Neural progenitor cell (in vitro differentiated cells): ENCODE results near the gene RAB13. TPM values are rescaled to one million over a fixed set of nuclear protein-coding genes. Genes with fewer than 3 reads are reported as not detected.

Source experiments
- DNase-seq: peaks from one replicate; pipeline ENCODE4 v3.0.0-alpha.2; 2016; ENCODE audit warnings: low spot score
- H2AFZ ChIP-seq: fragments of 200-600 bp; sonication (generic); replicated peaks from 2 replicates; pipeline ENCODE4 v1.6.1; 2016; ENCODE audit warnings: antibody characterized with exemption
- H3F3A ChIP-seq: fragments of 200-600 bp; sonication (generic); 2 replicates; pipeline ENCODE4 v1.6.1; 2016; ENCODE audit warnings: antibody characterized with exemption, low read depth
- H3K27ac ChIP-seq: fragments of 200-600 bp; sonication (generic); 2 replicates; pipeline ENCODE4 v1.5.1; 2016; ENCODE audit warnings: mild to moderate bottlenecking
- H3K27me3 ChIP-seq: fragments of 200-600 bp; sonication (generic); 2 replicates; pipeline ENCODE4 v1.6.1; 2016; ENCODE audit warnings: mild to moderate bottlenecking, moderate library complexity
- H3K36me3 ChIP-seq: fragments of 200-600 bp; sonication (generic); 2 replicates; pipeline ENCODE4 v1.5.1; 2016
- H3K4me1 ChIP-seq: fragments of 200-600 bp; sonication (generic); 2 replicates; pipeline ENCODE4 v1.6.1; 2016; ENCODE audit warnings: mixed run types
- H3K4me2 ChIP-seq: fragments of 200-600 bp; sonication (generic); 2 replicates; pipeline ENCODE4 v1.6.1; 2016
- H3K4me3 ChIP-seq: fragments of 200-600 bp; sonication (generic); 2 replicates; pipeline ENCODE4 v1.5.1; 2016
- H3K79me2 ChIP-seq: fragments of 200-600 bp; sonication (generic); 2 replicates; pipeline ENCODE4 v1.6.1; 2016; ENCODE audit warnings: low read depth
- H3K9ac ChIP-seq: fragments of 200-600 bp; sonication (generic); 2 replicates; pipeline ENCODE4 v1.6.1; 2016
- H3K9me3 ChIP-seq: fragments of 200-600 bp; sonication (generic); 2 replicates; pipeline ENCODE4 v1.5.1; 2016; ENCODE audit warnings: low read depth
- H4K20me1 ChIP-seq: fragments of 200-600 bp; sonication (generic); 2 replicates; pipeline ENCODE4 v1.6.1; 2016; ENCODE audit warnings: low read depth
- H3K27ac Mint-ChIP-seq: 3 replicates; pipeline ENCODE4 v1.8.0; 2021; ENCODE audit warnings: mixed read lengths
- H3K27me3 Mint-ChIP-seq: 2 replicates; pipeline ENCODE4 v1.8.0; 2022; ENCODE audit warnings: low read depth, mild to moderate bottlenecking, inconsistent platforms, moderate library complexity, mixed read lengths; ENCODE audit not compliant: insufficient read depth
- H3K36me3 Mint-ChIP-seq: 3 replicates; pipeline ENCODE4 v1.8.0; 2021; ENCODE audit warnings: mixed read lengths
- H3K4me1 Mint-ChIP-seq: 3 replicates; pipeline ENCODE4 v1.8.0; 2021; ENCODE audit warnings: mixed read lengths
- H3K4me3 Mint-ChIP-seq: 3 replicates; pipeline ENCODE4 v1.8.0; 2021; ENCODE audit warnings: mild to moderate bottlenecking, moderate library complexity, mixed read lengths
- H3K9me3 Mint-ChIP-seq: 3 replicates; pipeline ENCODE4 v1.8.0; 2020; ENCODE audit warnings: mixed read lengths
- CTCF ChIP-seq: fragments of 200-600 bp; sonication (generic); IDR thresholded peaks from 2 replicates; pipeline ENCODE4 v1.5.1; 2017; ENCODE audit warnings: antibody characterized with exemption, mild to moderate bottlenecking
- EZH2 ChIP-seq: fragments of 200-600 bp; sonication (generic); IDR thresholded peaks from 2 replicates; pipeline ENCODE4 v1.6.1; 2017; ENCODE audit warnings: antibody characterized with exemption, mild to moderate bottlenecking, moderate library complexity
- EZH2phosphoT487 ChIP-seq: fragments of 200-600 bp; sonication (generic); IDR thresholded peaks from 2 replicates; pipeline ENCODE4 v1.6.1; 2017; ENCODE audit warnings: antibody characterized with exemption
- total RNA-seq: library from RNA; depleted of rRNA; stranded (reverse); fragments of >200 nt; gene quantifications from 2 replicates; pipeline ENCODE4 v1.2.3, GENCODE V29; 2015; ENCODE audit warnings: low replicate concordance

Gene RAB13
- total RNA-seq, 1 donor from 2014 or later = 14.3 TPM

GRCh38 chr1:153962088-153963029, 23.8 kb downstream of the RAB13 start:
- Mint-ChIP-seq H3K4me3 (peak overlapping the region; percentile 88), H3K27ac (peak overlapping the region; percentile 97), H3K27me3 (peaks cover 9% of the 10 kb centered on the region), H3K9me3 (no peaks in the 10 kb centered on the region), H3K36me3 (peaks cover 19% of the 10 kb centered on the region), H3K4me1 (peaks cover 59% of the 10 kb centered on the region)
- no peak overlapping the region for H2AFZ ChIP-seq
- H3K36me3 ChIP-seq = no peaks in the 10 kb centered on the region
- peaks cover 69% of the 10 kb centered on the region for H3K79me2 ChIP-seq
- H3K4me2 ChIP-seq = peak overlapping the region; percentile 91
- peak overlapping the region; percentile 63 for H3K4me3 ChIP-seq
- peaks cover 13% of the 10 kb centered on the region for H4K20me1 ChIP-seq
- H3K27me3 ChIP-seq = no peaks in the 10 kb centered on the region
- H3F3A ChIP-seq = peaks cover 60% of the 10 kb centered on the region
- peak overlapping the region; percentile 71 for H3K9ac ChIP-seq
- no peaks in the 10 kb centered on the region for H3K9me3 ChIP-seq
- TF ChIP-seq CTCF (no peak), EZH2 (no peak), EZH2phosphoT487 (no peak)
- no peak for DNase-seq
- no peak overlapping the region for H3K27ac ChIP-seq
- H3K4me1 ChIP-seq = peaks cover 29% of the 10 kb centered on the region

- peaks cover 73% of the 10 kb centered on the region for H3K79me2 ChIP-seq
Measured at GRCh38 chr1:153961421-153961820, 24.7 kb downstream of the RAB13 start.

GRCh38 chr1:153960206-153960605, 25.9 kb downstream of the RAB13 start:
- peaks cover 11% of the 10 kb centered on the region for H3K27me3 Mint-ChIP-seq
- Histone ChIP-seq H3K9me3 (no peaks in the 10 kb centered on the region), H3K27me3 (no peaks in the 10 kb centered on the region), H3K9ac (no peak overlapping the region), H3K4me3 (no peak overlapping the region), H3K36me3 (no peaks in the 10 kb centered on the region), H3K4me2 (no peak overlapping the region), H3F3A (peaks cover 40% of the 10 kb centered on the region), H3K79me2 (peaks cover 73% of the 10 kb centered on the region), H2AFZ (no peak overlapping the region), H3K4me1 (peaks cover 37% of the 10 kb centered on the region), H3K27ac (no peak overlapping the region), H4K20me1 (peaks cover 32% of the 10 kb centered on the region)
- no peak overlapping the region for H3K27ac Mint-ChIP-seq
- H3K9me3 Mint-ChIP-seq = no peaks in the 10 kb centered on the region
- TF ChIP-seq EZH2phosphoT487 (no peak), EZH2 (no peak), CTCF (no peak)
- H3K4me3 Mint-ChIP-seq = peak overlapping the region; percentile 100
- H3K36me3 Mint-ChIP-seq = peaks cover 15% of the 10 kb centered on the region
- DNase-seq = no peak
- H3K4me1 Mint-ChIP-seq = peaks cover 57% of the 10 kb centered on the region

More at GRCh38 chr1:153961421-153961820, 24.7 kb downstream of the RAB13 start:
- Mint-ChIP-seq H3K9me3 (no peaks in the 10 kb centered on the region), H3K27me3 (peaks cover 10% of the 10 kb centered on the region), H3K36me3 (peaks cover 19% of the 10 kb centered on the region), H3K4me3 (peak overlapping the region; percentile 88), H3K27ac (peak overlapping the region; percentile 2), H3K4me1 (peaks cover 63% of the 10 kb centered on the region)
- Histone ChIP-seq H3K27ac (no peak overlapping the region), H3K9ac (peak overlapping the region; percentile 71), H3F3A (peaks cover 51% of the 10 kb centered on the region), H2AFZ (no peak overlapping the region), H3K4me3 (peak overlapping the region; percentile 63), H3K9me3 (no peaks in the 10 kb centered on the region), H4K20me1 (peaks cover 22% of the 10 kb centered on the region), H3K27me3 (no peaks in the 10 kb centered on the region), H3K36me3 (no peaks in the 10 kb centered on the region), H3K4me1 (peaks cover 32% of the 10 kb centered on the region), H3K4me2 (peak overlapping the region; percentile 91)
- TF ChIP-seq CTCF (no peak), EZH2phosphoT487 (no peak), EZH2 (no peak)
- no peak for DNase-seq
